Endometrial microvascular endothelial cells (primary cell): ENCODE measurements around the gene CD84. TPM values are rescaled to one million over a fixed set of nuclear protein-coding genes. Genes with fewer than 3 reads are reported as not detected.

Experiments
- total RNA-seq: library from RNA; depleted of rRNA; stranded (reverse); fragments of >200 nt; gene quantifications from one replicate; pipeline ENCODE4 v1.2.3, GENCODE V29; 2015; ENCODE audit errors: inconsistent ontology term

CD84 gene
- total RNA-seq, 1 donor from 2014 or later: not detected

Other genes starting within 250 kb of the CD84 start
- gene COPA, start 236.2 kb downstream of the CD84 start, total RNA-seq: 163 TPM
- 105 TPM for gene NCSTN, start 236.1 kb downstream of the CD84 start, total RNA-seq
- gene NHLH1, start 212.4 kb downstream of the CD84 start, total RNA-seq: not detected
- not detected for gene VANGL2, start 178.9 kb downstream of the CD84 start, total RNA-seq
- gene SLAMF6, start 56.2 kb downstream of the CD84 start, total RNA-seq: not detected
- not detected for gene SLAMF1, start 67.5 kb upstream of the CD84 start, total RNA-seq
- gene CD48, start 132.3 kb upstream of the CD84 start, total RNA-seq: not detected
- gene SLAMF7, start 159.8 kb upstream of the CD84 start, total RNA-seq: not detected
- not detected for gene LY9, start 216.7 kb upstream of the CD84 start, total RNA-seq